Fibroblast of pulmonary artery (primary cell): ENCODE data around the gene CHST9.
"Not testable (repeated sequence)": the region's sequence is repeated elsewhere in the genome, so short reads cannot be mapped to it uniquely, and the experiment has no call there.

ENCODE experiments used
- DNase-seq: peaks from one replicate; pipeline ENCODE4 v3.0.0-alpha.2; 2010; ENCODE audit warnings: low read depth
- H3K4me3 ChIP-seq: replicated peaks from 2 replicates; pipeline ENCODE4 v1.5.1; 2011; ENCODE audit warnings: low read depth, mild to moderate bottlenecking, control low read depth, low read length, moderate library complexity
- TF ChIP-seq, protein P1 (sequence below): IDR thresholded peaks from 2 replicates; pipeline ENCODE4 v1.5.1; 2011; ENCODE audit warnings: mild to moderate bottlenecking, control low read depth, low read length, inconsistent platforms; ENCODE audit errors: missing control alignments

The CHST9 gene, protein sequence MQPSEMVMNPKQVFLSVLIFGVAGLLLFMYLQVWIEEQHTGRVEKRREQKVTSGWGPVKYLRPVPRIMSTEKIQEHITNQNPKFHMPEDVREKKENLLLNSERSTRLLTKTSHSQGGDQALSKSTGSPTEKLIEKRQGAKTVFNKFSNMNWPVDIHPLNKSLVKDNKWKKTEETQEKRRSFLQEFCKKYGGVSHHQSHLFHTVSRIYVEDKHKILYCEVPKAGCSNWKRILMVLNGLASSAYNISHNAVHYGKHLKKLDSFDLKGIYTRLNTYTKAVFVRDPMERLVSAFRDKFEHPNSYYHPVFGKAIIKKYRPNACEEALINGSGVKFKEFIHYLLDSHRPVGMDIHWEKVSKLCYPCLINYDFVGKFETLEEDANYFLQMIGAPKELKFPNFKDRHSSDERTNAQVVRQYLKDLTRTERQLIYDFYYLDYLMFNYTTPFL

DNA sequence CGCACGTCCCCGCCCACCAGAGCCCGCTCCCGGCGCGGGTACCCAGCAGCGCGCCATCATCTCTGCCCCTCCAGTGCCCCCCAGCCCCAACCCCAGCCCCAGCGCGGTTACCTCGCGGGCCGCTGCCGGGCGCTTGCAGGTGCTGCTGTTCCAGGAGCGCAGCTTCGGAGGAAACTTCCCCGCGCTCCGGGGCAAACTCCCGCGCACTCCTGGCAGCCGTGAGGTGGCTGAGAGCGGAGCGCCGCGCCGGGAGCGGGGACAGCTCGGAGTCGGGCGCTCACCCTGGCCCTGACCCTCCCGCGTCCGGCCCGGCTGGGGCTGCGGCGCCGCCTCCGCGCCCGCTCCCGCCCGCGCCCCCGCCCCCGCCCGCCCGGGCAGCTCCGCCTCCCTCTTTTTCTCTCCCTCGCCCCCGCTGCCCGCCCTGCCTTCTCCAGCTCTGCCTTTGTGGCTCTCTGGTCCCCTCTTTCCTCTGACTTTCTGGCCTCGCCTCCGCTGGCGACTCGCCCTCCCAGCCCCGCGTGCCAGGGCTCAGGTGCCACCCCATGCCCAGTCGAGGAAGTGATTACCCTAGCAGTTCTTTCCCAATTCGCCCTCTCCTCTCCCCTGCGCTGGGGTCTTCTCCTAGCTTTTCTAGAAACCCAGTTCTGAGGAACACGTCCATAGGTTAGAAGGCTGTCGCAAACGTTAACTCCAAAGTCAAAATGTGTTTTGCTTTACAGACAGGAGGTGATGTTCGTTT is at the start of gene CHST9:
Gene CHST9, minus strand, starts transcription at position 284 of the 739 bp plus-strand sequence. CDS start 42,499 bp downstream, outside the sequence.
- no peak within 1 kb of the TSS for H3K4me3 ChIP-seq
- TF ChIP-seq, protein P1, sequence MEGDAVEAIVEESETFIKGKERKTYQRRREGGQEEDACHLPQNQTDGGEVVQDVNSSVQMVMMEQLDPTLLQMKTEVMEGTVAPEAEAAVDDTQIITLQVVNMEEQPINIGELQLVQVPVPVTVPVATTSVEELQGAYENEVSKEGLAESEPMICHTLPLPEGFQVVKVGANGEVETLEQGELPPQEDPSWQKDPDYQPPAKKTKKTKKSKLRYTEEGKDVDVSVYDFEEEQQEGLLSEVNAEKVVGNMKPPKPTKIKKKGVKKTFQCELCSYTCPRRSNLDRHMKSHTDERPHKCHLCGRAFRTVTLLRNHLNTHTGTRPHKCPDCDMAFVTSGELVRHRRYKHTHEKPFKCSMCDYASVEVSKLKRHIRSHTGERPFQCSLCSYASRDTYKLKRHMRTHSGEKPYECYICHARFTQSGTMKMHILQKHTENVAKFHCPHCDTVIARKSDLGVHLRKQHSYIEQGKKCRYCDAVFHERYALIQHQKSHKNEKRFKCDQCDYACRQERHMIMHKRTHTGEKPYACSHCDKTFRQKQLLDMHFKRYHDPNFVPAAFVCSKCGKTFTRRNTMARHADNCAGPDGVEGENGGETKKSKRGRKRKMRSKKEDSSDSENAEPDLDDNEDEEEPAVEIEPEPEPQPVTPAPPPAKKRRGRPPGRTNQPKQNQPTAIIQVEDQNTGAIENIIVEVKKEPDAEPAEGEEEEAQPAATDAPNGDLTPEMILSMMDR = no peak
- no peak for DNase-seq

DNA sequence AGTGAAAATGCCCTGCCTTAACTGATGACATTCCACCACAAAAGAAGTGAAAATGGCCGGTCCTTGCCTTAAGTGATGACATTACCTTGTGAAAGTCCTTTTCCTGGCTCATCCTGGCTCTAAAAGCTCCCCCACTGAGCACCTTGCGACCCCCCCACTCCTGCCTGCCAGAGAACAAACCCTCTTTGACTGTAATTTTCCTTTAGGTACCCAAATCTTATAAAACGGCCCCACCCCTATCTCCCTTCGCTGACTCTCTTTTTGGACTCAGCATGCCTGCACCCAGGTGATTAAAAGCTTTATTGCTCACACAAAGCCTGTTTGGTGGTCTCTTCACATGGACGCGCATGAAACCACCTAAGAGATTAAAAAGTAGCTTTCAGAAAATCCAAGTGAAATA is 47.2 kb upstream of the CHST9 start:
- H3K4me3 ChIP-seq, DNase-seq: not testable (repeated sequence)

DNA sequence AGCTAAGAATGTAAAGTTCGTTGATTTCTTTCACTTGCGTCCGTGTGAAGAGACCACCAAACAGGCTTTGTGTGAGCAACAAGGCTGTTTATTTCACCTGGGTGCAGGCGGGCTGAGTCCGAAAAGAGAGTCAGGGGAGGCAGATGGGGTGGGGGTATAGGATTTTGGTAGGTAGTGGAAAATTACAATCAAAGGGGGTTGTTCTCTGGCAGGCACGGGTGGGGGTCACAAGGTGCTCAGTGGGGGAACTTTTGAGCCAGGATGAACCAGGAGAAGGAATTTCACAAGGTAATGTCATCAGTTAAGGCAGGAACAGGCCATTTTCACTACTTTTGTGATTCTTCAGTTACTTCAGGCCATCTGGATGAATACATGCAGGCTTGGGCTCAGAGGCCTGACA is 46.6 kb upstream of the CHST9 start:
- DNase-seq, H3K4me3 ChIP-seq: not testable (repeated sequence)

DNA sequence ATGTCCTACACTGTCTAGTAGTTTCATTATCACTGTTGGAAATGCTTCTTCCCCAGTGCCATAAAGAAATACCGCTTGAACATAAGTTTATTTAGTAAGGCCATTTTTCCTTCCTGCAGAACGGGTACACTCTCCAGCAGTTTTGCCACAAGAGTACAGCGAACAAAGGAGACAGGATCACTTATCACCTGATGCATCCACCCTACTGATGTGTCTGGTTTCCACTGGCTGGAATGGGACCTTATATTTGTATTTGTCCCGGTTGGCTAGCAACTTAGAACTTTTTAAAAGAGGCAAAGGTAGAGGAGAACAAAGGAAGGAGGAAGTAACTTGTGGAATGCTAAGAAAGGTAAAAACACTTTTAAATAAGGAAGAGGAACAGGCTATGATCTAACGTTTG is 46.1 kb upstream of the CHST9 start:
- DNase-seq, H3K4me3 ChIP-seq: not testable (repeated sequence)

DNA sequence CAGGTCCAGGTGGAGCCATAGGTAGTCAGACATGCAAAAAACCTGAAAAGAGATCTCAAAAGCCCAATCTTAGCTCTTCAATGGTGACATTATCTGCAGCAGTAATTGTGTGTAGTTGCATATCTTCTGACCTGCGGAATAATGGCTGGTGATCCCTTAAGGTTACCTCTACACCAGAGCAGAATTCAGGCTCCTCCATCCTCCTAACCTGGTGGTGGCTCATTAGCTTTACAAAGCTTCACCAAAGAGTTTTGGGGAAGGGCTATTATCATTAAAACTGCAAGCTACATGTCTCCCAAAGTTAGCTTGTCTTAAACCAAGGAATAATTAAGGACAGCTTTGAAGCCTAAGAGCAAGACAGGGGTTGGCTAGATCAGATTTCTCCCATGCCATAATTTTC is 42.6 kb upstream of the CHST9 start:
- TF ChIP-seq, protein P1 = no peak
- no peak overlapping the region for H3K4me3 ChIP-seq
- DNase-seq = no peak

DNA sequence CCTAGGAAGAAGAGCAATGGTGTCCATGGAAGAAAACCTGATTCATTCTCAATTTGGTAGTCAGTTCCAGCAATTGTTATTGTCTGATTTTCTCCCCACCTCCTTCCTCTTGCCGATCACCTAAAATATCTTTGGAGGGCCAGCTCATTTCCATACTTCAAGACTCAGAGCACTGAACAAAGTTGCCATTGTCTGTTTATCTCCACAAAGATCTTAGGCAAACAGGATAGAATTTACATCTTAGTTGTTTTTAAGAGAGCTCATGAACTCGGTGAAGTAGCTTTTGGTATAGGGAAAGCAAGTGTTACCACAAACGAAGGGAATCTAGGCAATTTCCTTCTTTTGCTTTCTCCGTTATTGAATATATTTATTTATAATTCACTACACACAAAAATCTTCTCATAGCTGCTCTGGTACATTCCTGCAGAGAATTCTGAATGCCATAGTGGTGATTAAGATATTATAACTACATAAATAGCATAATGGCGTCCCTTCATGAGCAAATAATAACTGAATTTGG is 41.5 kb upstream of the CHST9 start:
- H3K4me3 ChIP-seq = no peak overlapping the region
- no peak for DNase-seq
- TF ChIP-seq, protein P1 = no peak

DNA sequence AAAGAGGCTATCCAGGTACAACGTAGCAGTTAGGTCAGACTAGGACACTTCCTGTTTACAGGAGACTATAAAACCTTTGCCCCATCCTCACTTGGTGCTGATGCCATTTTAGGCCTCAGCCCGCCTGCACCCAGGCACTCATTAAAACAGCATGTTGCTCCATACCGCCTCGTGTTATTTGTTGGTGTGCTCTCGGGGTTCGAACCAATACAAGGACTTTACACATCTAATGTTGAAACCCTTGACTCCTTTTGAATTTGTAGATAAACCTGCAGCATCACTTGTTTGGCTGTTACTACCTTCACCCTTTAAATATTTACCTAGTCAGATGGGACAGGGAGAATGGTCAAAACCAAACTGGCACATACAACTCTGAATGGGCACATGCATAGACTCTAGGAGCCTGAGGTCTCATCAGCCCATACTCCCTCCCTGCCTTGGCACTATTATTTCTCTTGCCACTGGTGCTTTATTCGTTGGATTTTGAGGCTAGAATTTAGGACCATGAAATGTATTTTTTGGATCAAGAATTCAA is 40.9 kb upstream of the CHST9 start:
- TF ChIP-seq, protein P1 = no peak
- H3K4me3 ChIP-seq = no peak overlapping the region
- DNase-seq = no peak

DNA sequence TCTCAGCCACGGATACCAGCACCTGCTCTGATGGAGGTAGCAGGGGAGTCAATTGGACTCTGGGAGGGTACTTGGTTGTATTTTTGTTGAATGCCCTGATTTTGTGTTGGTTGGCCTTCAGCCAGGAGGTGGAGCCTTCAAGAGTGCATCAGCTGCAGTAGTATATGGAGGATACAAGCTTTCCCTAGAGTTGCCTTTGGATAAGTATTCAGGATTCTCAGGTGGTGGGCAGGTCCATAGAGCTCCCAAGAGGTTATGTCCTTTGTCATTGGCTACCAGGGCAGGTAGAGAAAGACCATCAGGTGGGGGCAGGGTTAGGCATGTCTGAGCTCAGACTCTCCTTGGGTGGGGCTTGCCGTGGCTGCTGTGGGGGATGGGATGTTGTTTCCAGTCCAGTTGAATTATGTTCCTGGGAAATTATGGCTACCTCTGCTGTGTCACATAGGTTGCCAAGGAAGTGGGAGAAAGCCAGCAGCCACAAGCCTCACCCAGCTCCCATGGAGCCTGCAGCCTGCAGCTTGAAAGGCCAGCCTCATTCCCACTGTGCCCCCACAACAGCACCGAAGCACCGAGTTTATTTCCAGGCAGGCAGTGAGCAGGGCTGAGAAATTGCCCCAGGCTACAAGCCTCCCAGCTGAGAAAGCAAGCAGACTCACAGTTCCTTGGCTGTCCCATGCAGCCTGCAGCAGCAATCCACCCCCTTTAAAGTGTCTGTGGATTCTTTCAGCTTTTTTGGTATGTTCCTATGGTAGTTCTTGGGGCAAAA is 38.6 kb upstream of the CHST9 start:
- TF ChIP-seq, protein P1 = no peak
- no peak overlapping the region for H3K4me3 ChIP-seq
- DNase-seq = no peak
